Stimulated activated CD8-positive, alpha-beta memory T cell treated with anti-CD3 and anti-CD28 coated beads, Interleukin-12 subunit alpha, Interleukin-12 subunit beta, amount 100 ng/mL, for 4 hours (primary cell): ENCODE measurements around the gene EFEMP1.

Experiments used
- DNase-seq: peaks from one replicate; pipeline ENCODE4 v3.0.0-alpha.2; 2020; ENCODE audit warnings: low read depth

Gene EFEMP1

DNA sequence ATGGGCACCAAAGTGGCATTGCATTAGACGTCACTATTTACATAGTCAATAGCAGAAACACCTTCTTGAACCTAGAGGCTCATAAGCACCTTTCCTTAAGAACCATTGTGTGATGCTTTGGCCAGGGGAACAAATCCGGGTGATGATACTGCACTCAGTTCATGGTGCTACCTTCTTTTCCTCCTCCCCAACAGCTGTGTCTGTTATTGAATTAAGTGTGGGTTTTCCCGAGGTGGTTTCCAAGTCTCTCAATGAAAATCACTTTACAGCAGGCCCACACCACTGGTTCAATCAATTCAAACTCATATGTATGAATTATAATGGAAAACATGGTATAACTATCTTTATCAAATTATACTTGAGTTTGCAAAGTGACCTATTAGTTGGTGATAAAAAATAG is 9.3 kb upstream of the EFEMP1 start:
- DNase-seq = no peak

DNA sequence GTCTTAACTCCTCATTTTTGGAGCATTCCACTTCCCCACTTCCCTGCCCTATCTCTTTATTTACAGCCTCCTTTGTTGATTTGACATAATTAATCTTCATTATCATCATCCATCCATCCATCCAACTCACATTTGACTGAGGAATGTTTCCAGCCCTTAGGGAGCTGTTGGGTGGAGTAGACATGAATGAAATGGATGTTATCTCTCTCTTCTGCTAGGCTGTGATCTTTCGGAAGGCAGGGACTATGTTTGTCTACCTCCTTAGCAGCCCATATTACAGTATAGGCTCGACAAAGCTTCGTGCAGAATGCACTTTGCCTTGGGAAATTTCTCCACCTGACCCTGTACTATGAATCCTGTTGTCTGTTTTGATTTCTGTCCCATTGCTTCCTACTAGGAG is 7.7 kb upstream of the EFEMP1 start:
- no peak for DNase-seq

DNA sequence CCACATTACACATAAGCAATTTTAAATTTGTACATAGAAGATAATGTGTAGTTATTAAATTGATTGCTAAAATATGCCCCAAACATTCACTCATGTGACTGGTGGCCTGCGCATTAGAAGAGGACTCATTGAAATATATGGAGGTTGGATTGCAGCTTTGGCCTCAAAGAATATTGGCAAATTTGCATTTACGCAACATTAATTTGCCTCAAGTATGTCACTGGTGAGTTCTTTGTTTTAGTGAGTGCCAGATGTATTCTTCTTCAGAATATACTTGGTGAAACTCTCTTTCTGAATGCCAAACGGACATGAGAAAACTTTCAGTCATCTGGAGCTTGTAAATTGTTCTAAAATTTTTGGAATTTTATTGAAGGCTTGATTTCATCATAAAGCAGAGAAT is 5.9 kb upstream of the EFEMP1 start:
- DNase-seq = no peak

DNA sequence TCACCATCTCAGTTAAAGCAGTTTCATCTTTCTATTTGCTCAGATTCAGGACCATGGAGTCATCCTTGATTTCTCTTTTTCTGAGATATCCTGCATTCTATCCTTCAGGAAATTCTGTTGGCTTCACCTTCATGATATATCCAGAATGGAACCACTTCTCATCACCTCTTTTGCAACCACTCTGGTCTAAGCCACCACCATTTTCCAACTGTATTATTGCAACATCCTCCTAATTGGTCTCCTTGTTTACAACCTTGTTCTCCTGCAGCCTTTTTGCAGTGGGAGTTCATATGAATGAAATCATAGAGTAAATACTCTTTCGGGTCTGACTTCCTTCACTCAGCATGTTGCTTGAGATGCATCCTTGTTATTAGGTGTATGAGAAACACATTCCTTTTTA is 3.4 kb upstream of the EFEMP1 start:
- DNase-seq = no peak

DNA sequence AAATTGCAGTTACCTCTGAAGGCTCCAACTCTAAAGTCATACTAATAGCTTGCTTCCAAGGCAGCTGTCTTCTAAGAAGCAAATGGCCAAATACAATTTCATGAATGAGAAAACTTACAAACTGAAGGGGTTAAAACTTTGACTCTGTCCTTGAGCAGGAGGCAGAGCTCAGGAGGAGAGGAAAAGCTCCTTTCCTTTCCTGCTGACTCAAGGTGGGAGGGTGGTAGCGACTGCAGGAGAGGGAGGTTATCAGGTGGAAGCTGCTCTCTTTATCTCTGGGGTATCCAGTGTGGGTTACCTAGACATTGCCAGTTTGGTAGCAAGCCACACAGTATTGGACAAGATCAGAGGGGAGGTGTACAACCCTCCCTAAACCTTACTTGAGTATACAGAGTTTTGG is 2.7 kb upstream of the EFEMP1 start:
- no peak for DNase-seq

DNA sequence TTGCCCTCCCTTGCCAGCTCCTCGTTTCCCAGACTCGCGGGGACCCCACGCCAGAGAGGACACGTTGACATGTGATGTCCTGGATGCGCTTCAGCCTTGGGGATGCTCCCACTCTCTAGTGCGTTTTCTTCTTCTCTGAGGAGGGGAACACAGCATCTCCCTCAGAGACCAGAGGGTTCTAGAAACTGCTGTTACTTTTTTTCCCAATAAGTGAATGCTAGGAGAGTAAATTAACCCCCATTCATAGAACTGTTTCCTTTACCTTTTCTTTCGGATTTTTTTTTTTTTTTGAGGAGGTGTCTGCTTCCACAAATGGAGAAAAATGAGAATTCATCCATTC is 370 bp upstream of the EFEMP1 start:
- no peak for DNase-seq

DNA sequence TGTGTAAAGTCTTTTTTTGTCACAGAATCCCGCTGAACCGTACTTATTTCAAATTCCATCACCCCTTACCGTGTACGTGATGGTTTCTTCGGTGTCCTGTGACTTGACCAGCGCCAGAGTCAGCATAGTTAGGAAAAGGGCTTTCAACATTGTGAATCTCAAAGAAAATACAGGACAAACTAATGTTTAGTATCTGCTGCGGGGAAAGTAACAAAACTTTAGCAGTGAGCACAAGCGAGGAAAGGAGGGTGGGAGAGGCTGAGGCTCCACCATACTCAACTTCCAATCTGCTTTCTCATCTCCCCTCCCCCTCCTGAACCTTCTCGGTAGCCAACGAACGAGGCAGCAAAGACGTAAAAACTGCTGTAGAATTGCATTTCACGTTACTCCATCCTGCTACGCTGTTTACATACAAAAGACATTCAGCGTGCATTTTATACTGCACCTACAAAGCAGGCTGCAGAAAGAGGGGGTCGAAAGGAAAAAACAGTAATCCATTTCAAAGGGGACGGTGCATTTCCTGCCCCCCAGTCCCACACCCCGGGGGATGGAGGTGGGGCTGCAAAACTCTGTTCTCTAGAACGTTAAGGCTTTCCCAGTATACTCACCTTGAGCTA is 1.2 kb downstream of the EFEMP1 start:
- DNase-seq = no peak

DNA sequence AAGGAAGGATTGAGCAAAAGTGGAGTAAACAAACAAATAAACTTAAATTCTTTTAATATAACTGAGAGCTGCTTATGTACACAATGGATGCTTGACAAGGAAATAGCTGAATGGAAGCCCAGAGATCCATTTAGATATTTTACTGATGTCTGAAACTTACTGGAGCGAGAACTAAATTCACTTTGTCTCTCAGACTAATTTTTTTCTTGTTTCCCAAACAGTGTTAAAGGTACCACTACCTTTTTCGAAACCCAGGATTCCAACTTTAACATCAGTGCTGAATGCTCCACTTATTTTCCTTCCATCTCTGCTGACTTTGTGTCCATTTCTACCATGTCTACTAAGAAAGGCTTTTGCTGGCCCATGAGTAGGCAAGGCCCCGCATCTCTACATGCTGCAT is 4.0 kb downstream of the EFEMP1 start:
- DNase-seq = no peak

DNA sequence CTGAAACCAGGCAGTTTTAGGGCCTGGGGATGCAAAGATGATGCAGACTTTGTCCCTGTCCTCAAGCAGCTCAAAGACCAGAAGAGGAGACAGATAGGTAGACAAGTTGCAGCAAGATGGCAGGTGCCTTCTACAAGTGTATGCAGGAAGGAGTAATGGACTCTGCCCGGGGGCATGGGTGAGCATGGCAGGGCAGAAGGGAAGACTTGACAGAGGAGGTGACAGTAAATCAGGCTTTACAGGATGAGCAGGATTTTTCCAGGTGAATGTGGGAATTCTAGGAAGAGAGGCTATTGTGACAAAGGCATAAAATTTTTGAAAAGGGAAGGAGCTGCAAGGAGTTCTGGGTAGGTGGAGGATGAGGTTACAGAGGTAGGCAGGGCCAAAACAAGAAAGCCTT is 4.7 kb downstream of the EFEMP1 start:
- DNase-seq = no peak

DNA sequence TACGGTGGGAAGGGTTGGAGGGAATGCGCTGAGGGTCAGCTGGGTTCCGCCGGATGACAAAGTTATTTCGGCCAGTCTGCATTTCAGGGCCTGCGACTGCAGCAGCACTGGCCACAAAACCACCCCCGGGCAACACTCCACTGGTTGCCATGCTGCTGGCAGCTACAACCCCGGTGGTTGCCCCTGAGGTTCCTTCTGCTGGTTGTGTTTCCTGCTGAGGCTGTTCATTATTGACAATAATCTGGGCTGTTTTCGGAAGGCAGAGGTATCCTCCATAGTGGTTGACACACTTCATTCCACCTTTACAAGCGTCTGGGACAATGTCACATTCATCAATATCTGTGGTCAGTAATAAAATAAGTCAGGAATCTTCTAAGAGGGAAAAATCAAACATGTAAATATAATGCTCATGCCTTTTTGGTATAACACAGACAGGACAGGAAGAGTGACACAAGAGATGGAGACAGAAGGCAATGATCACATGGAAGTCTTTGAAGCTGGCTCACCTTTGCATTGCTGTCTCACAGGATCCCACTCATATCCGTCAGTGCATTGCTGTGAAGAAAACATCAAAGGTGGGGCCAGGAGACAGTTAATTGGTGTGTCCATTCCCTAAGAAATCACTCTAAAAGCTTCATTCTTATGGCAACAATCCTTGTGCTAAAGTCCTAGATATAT is 5.7 kb downstream of the EFEMP1 start:
- DNase-seq = no peak

DNA sequence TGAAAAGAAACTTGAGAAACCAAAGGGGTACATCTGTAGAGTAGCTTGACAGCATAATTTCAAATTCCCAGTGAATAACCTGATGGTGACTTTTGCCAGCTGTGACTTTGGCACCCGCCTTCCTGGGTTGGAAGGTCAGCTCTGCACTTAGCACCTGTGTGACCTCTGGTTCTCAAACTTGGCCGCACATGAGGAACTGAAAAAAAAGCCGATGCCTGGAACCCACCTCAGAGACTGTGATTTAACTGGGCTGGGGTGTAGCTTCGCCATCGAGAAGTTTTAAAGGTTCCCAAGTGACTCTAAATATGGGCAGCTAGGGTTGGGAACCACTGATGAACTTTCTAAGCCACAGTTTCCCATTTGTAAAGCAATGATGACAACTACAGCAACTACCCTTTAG is 6.5 kb downstream of the EFEMP1 start:
- no peak for DNase-seq

DNA sequence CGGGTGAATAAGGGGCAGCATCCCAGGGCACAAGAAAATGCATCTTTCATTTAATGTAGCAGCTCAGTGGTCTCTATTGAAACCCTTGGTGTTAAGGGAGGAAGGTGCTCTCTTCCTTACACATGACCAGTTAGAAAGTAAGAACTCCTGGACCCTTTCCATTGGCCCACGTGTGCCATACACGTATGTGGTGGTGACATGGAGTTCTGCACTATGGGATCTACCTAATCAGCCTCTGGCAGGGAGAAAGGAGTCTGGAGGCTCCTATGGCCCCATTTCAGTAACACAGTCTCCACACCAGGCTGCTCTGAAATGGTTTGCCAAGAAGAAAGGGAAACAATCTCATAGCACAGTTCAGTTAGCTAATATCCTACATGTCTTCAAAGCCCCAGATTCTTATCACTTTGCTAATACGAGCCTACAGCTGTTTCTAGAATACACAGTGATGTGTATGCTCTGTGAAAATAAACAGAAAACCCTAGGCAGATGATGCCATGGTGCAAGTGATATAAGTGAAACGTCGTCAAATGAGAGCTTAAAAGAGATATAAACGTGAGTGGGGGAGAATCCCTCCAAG is 7.0 kb downstream of the EFEMP1 start:
- DNase-seq = no peak

DNA sequence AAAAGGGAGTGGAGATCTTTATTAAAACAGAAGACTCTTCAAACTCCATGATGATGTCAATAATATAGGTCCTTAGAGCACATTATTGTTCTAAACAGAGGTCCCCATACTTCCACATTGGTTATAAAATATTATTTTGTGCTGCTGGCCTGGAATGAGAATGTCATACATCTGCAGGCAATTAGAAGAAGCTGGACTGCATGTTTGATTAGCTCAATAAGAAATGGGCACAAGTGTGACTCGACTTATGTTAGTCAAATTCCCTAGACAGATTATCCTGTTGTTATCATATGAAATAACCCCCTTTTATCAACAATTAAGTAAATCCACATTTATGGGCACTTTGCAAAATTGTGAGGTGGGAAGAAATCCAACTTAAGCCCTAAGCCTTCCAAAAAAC is 8.8 kb downstream of the EFEMP1 start:
- no peak for DNase-seq

DNA sequence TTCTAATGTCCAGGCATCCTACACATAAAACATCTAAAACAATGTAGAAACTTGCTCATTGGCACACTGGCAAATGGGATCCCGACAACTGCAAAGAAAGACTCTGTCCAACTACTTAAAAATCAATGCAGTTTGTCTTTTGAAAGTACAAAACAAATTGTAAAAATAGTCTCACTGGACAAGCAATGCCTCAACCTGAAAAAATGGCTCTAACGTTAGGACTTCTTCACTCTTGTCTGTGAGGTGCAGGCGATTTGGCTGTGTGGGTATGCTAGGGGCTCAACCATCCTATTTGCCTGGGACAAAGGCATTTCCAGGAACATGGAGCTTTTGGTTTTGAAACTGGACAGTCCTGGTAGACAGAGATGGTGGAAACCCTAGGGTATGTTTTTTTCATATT is 10.7 kb downstream of the EFEMP1 start:
- DNase-seq = no peak

DNA sequence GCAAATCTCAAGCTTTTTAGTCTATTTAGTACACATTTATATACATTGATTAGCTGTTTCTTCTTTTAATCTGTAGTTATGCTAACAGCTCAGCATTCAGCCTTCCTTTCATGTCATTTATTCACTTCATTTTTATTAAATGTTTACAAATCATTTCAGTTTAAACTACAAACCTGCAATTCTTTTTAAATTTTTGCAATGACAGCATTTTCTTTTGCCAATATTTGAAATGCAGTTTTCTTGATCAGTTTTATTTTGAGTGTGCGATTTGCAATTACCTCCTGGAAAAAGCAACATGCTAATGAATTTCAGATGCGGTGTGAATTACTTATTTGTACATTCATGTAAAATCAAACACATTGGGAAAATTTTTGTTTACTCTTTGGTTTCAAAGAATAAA is 13.5 kb downstream of the EFEMP1 start:
- DNase-seq = no peak

DNA sequence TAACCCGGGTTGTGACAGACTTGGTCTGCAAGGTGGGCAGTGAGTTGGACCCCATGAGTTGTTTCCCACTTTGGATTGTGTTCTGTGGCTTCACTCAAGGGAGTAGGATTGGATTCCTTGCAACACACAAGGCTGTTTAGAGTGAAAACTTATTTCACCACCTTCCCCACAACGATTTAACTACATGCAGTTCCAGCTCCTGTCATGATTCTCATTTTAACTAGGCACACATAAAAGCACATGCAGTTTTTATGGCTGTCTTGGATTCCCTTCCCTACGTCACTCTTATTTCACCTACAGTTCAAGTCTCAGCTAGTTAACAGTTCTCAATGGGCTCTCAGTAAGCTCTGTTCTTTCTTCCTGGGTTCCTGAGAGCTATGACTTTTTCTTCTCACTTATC is 15.9 kb downstream of the EFEMP1 start:
- no peak for DNase-seq

DNA sequence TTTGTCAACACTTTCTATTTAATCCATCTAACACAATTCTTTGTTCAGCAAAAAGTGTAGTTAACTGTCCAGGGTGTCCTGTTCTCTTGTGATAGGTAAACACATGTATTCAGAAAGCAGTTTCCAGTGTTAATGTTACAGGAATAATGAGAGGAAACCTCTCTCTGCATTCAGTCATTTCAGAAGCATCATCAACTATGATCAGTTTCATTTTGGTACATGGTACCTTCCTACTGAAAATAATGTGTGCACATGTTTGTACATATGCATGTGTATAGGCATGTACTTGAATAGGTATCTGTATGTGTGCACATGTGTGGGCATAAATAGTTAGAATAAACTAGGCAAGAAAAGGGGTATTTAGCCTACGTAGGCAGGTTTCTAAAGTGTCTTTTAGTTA is 16.6 kb downstream of the EFEMP1 start:
- no peak for DNase-seq

DNA sequence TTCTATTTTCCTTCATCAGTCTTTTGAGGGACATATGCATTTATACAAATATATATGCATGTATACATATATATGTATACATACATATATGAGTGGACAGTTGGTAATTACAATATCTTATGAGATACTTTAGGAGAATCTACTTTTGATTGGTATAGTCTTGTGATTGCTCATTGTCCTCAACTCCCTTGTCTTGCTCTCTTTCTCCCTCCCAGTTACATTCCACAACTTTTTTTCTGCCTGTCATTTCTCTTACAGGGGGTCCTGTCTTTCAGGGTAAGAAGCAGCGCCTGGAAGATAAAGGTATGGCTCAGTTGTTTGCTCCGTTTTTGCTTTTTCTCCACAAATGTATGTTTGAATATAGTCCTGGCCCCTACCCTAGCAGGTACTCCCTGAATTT is 19.9 kb downstream of the EFEMP1 start:
- no peak for DNase-seq

DNA sequence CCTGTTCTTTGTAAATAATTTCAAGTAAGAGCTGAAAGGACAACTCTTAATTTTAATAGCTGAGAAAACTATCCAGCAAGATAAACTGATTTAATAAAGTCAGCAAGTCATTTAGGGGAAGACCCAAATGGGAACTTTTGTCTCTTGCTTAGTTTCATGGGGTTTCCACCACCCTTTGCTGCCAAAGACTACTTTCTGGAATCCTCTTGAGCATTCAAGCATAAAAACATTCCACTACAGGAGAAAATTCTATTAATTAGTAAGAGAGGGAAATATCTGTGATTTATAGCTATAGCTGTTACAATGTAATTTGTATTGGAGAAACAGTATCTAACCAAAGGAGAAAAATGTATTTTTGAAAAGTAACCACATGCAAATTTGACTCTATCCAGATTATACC is 20.6 kb downstream of the EFEMP1 start:
- DNase-seq = no peak

DNA sequence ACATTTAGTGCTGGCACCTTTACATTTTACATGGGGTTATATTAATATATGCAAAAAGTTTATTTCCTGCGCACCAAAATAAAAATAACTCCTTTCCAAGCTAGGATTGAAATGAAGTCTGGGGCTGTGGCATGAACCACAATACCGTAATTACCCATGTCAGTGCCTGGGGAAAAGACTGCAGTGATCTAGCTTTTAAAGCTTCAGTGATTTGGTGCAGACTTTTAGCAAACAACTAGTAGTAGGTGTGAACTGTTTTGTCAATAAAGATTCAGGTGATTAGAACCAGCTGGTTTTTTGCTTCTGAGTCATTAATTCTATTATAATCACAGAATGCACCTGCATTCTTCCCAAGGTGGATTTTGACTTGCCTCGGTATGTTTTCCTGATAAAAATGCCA is 21.2 kb downstream of the EFEMP1 start:
- DNase-seq = no peak

DNA sequence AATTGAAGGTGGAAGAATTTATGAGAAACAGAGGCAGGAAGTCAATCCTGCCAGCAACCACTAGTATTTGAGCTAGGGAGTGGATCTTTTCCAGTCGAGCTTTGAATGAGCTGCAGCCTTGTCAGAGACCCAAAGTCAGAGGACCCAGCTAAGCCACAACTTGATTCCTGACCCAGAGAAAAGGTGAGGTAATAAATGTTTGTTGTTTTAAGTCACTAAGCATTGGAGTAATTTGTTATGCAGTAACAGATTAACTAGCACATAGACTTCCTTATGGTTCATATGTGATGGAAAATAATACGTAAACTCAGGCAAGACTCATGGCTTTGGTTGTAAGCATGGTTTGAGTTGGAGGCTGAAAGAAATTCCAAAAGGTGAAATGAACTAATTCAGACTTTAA is 21.6 kb downstream of the EFEMP1 start:
- no peak for DNase-seq

DNA sequence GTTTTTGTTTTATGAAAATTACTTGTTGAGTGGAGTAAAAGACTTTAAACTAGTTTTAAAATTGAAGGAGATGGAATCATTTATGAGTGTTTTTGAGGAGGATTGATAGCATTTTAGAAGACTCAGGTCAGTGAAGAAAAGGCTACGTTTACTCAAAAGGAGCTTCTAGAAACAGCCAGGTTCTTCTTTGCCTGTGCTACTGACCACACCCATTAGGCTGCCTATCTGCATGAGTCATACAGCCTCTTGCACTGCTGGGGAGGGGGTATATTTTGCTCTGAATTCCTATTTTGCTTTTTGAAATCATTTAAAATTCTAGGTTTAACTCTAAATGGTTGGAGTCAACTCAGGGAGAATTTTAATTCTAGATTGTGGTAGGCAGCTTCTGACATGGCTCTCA is 22.3 kb downstream of the EFEMP1 start:
- no peak for DNase-seq

DNA sequence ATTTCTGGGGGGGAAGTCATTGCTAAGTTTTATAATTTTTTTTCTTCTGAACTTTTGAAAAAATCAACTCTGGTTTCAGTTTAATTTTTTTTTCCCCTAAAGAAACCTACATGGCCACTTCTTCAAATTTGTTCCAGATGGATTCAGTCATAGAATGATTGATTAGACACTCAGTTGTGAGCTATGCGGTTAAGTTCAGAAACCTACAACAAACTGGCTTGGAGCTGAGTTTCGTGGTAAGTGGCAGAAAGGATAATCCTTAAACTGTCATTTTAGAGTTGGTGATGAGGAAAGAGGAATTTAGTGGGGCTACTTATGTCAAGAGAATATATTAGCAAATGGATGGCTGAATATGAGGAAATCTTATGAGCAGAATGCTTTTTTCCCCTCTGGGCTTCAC is 23.7 kb downstream of the EFEMP1 start:
- DNase-seq = no peak

DNA sequence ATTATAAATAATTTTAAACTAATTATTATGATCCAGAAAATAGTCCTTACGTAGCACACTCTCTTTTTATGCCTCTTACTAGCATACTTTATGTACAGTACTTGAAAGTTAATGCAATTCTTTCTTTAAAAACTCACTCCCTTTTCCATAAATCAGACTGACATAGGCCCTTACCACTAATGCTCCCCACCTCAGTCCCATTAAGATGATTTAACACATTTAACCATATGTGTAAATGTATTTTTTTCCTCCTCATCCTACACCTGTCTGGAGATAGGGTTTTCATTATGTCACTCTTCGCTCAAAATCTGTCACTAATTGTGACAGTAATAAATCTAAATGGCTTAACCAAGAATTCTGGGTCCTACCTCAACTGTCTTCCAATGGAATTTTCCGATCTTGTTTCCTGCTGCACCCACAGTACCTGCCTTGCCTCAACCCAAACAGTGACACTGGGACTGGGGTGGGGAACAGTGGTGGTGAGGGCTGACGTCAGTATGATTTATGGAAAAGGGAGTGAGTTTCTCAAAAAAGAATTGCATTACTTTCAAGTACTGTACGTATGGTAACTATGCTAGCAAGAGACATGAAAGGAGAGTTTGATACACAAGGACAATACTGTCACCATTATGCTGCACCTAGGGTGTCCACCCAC is 25.1 kb downstream of the EFEMP1 start:
- DNase-seq = no peak
